GM23338 (cell line): ENCODE results near the gene GALNT15. TPM values are rescaled to one million over a fixed set of nuclear protein-coding genes. Genes with fewer than 3 reads are reported as not detected.

Experiments
- ATAC-seq: fragments of 200-7000 bp; cut with Tn5 transposase; 3 replicates; pipeline ENCODE4 v1.9.1; 2020
- DNase-seq: peaks from one replicate; pipeline ENCODE4 v3.0.0-alpha.2; 2015; ENCODE audit warnings: low spot score
- H2AFZ ChIP-seq: fragments of 200-600 bp; sonication (generic); 2 replicates; pipeline ENCODE4 v1.8.0; 2016; ENCODE audit warnings: antibody characterized with exemption, mild to moderate bottlenecking, moderate library complexity
- H3F3A ChIP-seq: fragments of 200-600 bp; sonication (generic); replicated peaks from 2 replicates; pipeline ENCODE4 v1.8.0; 2017; ENCODE audit warnings: antibody characterized with exemption, mixed run types, low read depth
- H3K27ac ChIP-seq: fragments of 200-600 bp; sonication (generic); 2 replicates; pipeline ENCODE4 v1.6.1; 2016; ENCODE audit warnings: low read depth
- H3K27me3 ChIP-seq: fragments of 200-600 bp; sonication (generic); 2 replicates; pipeline ENCODE4 v1.8.0; 2016; ENCODE audit warnings: mild to moderate bottlenecking, mixed run types, moderate library complexity; ENCODE audit not compliant: insufficient read depth
- H3K36me3 ChIP-seq: fragments of 200-600 bp; sonication (generic); 2 replicates; pipeline ENCODE4 v1.8.0; 2016; ENCODE audit warnings: mild to moderate bottlenecking; ENCODE audit not compliant: insufficient read depth
- H3K4me1 ChIP-seq: fragments of 200-600 bp; sonication (generic); 2 replicates; pipeline ENCODE4 v1.8.0; 2016; ENCODE audit warnings: mild to moderate bottlenecking, moderate library complexity; ENCODE audit not compliant: insufficient read depth
- H3K4me2 ChIP-seq: fragments of 200-600 bp; sonication (generic); 2 replicates; pipeline ENCODE4 v1.7.1; 2017; ENCODE audit warnings: mixed run types
- H3K4me3 ChIP-seq: fragments of 200-600 bp; sonication (generic); 2 replicates; pipeline ENCODE4 v1.6.1; 2016; ENCODE audit warnings: mixed run types
- H3K79me2 ChIP-seq: fragments of 200-600 bp; sonication (generic); replicated peaks from 2 replicates; pipeline ENCODE4 v1.8.0; 2017; ENCODE audit warnings: mild to moderate bottlenecking; ENCODE audit not compliant: insufficient read depth
- H3K9me2 ChIP-seq: fragments of 200-600 bp; sonication (generic); 2 replicates; pipeline ENCODE4 v1.8.0; 2017; ENCODE audit not compliant: insufficient read depth
- H4K20me1 ChIP-seq: fragments of 200-600 bp; sonication (generic); replicated peaks from 2 replicates; pipeline ENCODE4 v1.8.0; 2017; ENCODE audit warnings: mild to moderate bottlenecking; ENCODE audit not compliant: insufficient read depth
- H3K27ac Mint-ChIP-seq: 2 replicates; pipeline ENCODE4 v1.8.0; 2020; ENCODE audit warnings: inconsistent platforms, mild to moderate bottlenecking, moderate library complexity, mixed read lengths
- H3K27me3 Mint-ChIP-seq: 3 replicates; pipeline ENCODE4 v1.8.0; 2022; ENCODE audit warnings: low read depth, mild to moderate bottlenecking, moderate library complexity, mixed read lengths, inconsistent platforms; ENCODE audit not compliant: insufficient read depth, poor library complexity
- H3K36me3 Mint-ChIP-seq: 3 replicates; pipeline ENCODE4 v1.8.0; 2021; ENCODE audit warnings: low read depth, mild to moderate bottlenecking, inconsistent platforms, moderate library complexity, mixed read lengths
- H3K4me1 Mint-ChIP-seq: 3 replicates; pipeline ENCODE4 v1.8.0; 2020; ENCODE audit warnings: mild to moderate bottlenecking, inconsistent platforms, mixed read lengths
- H3K4me3 Mint-ChIP-seq: 3 replicates; pipeline ENCODE4 v1.8.0; 2021; ENCODE audit warnings: moderate library complexity, mild to moderate bottlenecking, inconsistent platforms, mixed read lengths
- H3K9me3 Mint-ChIP-seq: 3 replicates; pipeline ENCODE4 v1.8.0; 2020; ENCODE audit warnings: moderate library complexity, mild to moderate bottlenecking, inconsistent platforms, mixed read lengths
- ETS1 ChIP-seq: IDR thresholded peaks from 2 replicates; pipeline ENCODE4 v1.6.1; 2016; ENCODE audit warnings: antibody characterized with exemption
- EZH2phosphoT487 ChIP-seq: fragments of 200-600 bp; sonication (generic); IDR thresholded peaks from one replicate; pipeline ENCODE4 v1.8.1; 2018; ENCODE audit warnings: antibody characterized with exemption; ENCODE audit not compliant: unreplicated experiment
- NANOG ChIP-seq: IDR thresholded peaks from 2 replicates; pipeline ENCODE4 v1.6.1; 2016; ENCODE audit warnings: antibody characterized with exemption, borderline replicate concordance
- ZNF331 ChIP-seq: fragments of 250-450 bp; sonication (Bioruptor Pico); IDR thresholded peaks from 2 replicates; pipeline ENCODE4 v1.5.0; 2020; ENCODE audit warnings: low read depth, mild to moderate bottlenecking, moderate library complexity
- ZNF462 ChIP-seq: fragments of 250-450 bp; sonication (Bioruptor Pico); IDR thresholded peaks from 2 replicates; pipeline ENCODE4 v1.5.0; 2020; ENCODE audit warnings: mild to moderate bottlenecking, moderate library complexity
- polyA plus RNA-seq: library from polyadenylated mRNA; unstranded; fragments of >200 nt; fragmentation: Nextera tagmentation; extraction: Ambion mirVana; gene quantifications from 2 replicates; pipeline ENCODE4 v1.2.1, GENCODE V29; 2016
- total RNA-seq: library from RNA; depleted of rRNA; stranded (reverse); fragments of >200 nt; shearing (Covaris generic); gene quantifications from 2 replicates; pipeline ENCODE4 v1.2.3, GENCODE V29; 2014

The GALNT15 gene
- total and polyA plus RNA-seq, 2 experiments from 2014 or later = 0.06 to 0.35 TPM

- no peak for TF ChIP-seq ZNF462 (CRISPR knock-in tag)
These were observed 82.8 kb downstream of the GALNT15 start (continued) for GRCh38 chr3:16257309-16257708.

- Histone ChIP-seq H3K36me3 (peaks cover 9% of the 10 kb centered on the region), H4K20me1 (peaks cover 5% of the 10 kb centered on the region; the same call in 1 of the 2 replicates), H3F3A (no peaks in the 10 kb centered on the region), H3K9me2 (no peaks in the 10 kb centered on the region), H3K27me3 (no peaks in the 10 kb centered on the region), H3K4me3 (no peak overlapping the region), H3K79me2 (peaks cover 16% of the 10 kb centered on the region), H3K4me1 (no peaks in the 10 kb centered on the region), H2AFZ (no peak overlapping the region), H3K4me2 (no peak overlapping the region), H3K27ac (no peak overlapping the region)
- H3K36me3 Mint-ChIP-seq = peaks cover 6% of the 10 kb centered on the region; the same call in 2 of the 3 replicates
- no peak overlapping the region for H3K4me3 Mint-ChIP-seq
- no peaks in the 10 kb centered on the region for H3K9me3 Mint-ChIP-seq
- DNase-seq = no peak
- H3K4me1 Mint-ChIP-seq = no peaks in the 10 kb centered on the region
- no peaks in the 10 kb centered on the region for H3K27me3 Mint-ChIP-seq
- no peak overlapping the region for H3K27ac Mint-ChIP-seq
- no peak for ATAC-seq
- TF ChIP-seq EZH2phosphoT487 = no peak
- no peak for TF ChIP-seq NANOG
- no peak for TF ChIP-seq ZNF331
- no peak for TF ChIP-seq ETS1
- TF ChIP-seq ZNF462 (CRISPR knock-in tag) = no peak
These were observed 83.7 kb downstream of the GALNT15 start for GRCh38 chr3:16258177-16258576.
